GM13977 (cell line): ENCODE results near the gene C5orf63.
"Not testable (repeated sequence)": the region's sequence is repeated elsewhere in the genome, so short reads cannot be mapped to it uniquely, and the experiment has no call there.

Source experiments
- DNase-seq: peaks from one replicate; pipeline ENCODE4 v3.0.0; 2012; ENCODE audit warnings: low spot score
- CTCF ChIP-seq: IDR thresholded peaks from 2 replicates; pipeline ENCODE4 v1.5.1; 2012; ENCODE audit warnings: mild to moderate bottlenecking, control low read depth; ENCODE audit not compliant: insufficient read depth; ENCODE audit errors: extremely low read depth, missing control alignments
- in situ Hi-C: fragments of 300-500 bp; cut with MboI; formaldehyde crosslinking; loops from one replicate; pipeline ENCODE4 v1.12.0; 2022; ENCODE audit warnings: low sequenced_read_pairs, low pct_unique_long_range_greater_than_20kb, mixed read lengths, inconsistent platforms; ENCODE audit not compliant: unreplicated experiment

C5orf63 gene

DNA sequence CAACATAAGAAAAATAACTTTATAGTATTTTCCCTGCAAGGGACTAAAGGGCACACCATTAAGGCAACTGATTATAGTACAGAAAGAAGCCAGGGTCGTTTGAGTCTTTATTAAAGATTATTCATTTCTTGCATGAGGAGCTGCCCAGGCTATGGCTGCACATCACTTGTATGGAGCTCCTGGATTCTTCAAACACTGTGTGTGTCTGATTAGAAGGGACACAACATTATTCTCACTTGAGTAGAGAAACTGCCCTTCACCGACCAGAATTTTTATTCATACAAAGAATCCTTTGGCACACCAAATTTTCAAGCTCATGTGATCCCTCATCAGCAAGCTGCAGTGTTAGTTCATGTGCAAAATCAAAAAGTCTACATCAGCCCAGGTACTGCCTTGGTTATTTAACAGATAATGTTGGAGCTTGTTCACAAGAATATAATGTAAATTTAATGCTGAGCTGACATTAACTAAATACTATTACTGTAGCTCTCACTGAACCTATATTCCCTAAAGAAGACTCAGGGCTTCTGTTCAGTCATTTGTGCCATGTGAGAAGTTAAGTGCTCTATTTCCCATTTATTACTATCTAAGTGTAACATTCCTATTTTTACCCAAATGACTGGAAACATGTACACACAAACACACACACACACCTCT lies 9.9 kb downstream of the C5orf63 start:
- TF ChIP-seq CTCF = no peak
- no peak for DNase-seq
- in situ Hi-C loops = no loop called here

DNA sequence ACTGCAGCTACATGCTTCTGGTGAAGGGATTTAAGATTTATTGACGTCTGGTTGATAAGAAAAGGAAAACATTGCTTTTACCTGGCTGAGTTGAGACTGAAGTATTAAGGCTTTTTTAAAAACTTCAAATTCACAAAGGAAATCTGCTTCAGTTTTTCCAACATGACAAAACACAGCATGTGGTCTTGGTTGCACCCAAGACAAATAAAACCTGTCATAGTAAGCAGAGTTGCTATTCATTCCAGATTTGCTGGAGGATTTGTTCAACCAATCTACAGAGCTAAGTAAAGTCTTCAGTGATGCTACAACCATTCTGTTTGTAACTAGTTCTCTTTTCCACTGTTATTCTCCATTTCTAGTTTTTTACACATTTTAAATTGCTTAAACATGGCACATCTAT lies 11.3 kb downstream of the C5orf63 start:
- no peak for TF ChIP-seq CTCF
- in situ Hi-C loops = no loop called here

DNA sequence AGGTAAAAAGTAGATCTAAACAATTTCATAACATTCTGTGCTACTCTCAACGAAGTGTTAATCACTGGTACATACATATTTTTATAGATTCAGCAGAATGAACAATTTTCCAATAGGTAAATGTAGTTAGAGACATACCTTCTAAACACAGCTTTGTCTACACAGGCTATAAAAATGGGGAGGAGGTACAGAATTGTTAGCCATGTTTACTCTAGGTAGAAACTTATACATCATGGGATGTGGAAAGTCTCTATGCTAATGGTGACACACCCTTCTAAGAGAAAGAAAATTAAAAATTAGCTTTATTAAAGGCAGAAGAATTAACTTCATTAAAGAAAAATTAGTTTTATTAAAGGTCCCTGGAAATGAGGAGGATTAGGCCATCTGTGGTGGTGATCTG lies 11.8 kb downstream of the C5orf63 start:
- DNase-seq = no peak
- in situ Hi-C loops = no loop called here
- no peak for TF ChIP-seq CTCF

More for the DNA sequence above, 11.3 kb downstream of the C5orf63 start:
- DNase-seq = no peak

GRCh38 chr5:127060470-127060985 lies 12.8 kb downstream of the C5orf63 start:
- DNase-seq = no peak
- in situ Hi-C loops = no loop called here
- no peak for TF ChIP-seq CTCF

- TF ChIP-seq CTCF = no peak
- in situ Hi-C loops = no loop called here
Observed at GRCh38 chr5:127056896-127057295, 16.4 kb downstream of the C5orf63 start.

DNA sequence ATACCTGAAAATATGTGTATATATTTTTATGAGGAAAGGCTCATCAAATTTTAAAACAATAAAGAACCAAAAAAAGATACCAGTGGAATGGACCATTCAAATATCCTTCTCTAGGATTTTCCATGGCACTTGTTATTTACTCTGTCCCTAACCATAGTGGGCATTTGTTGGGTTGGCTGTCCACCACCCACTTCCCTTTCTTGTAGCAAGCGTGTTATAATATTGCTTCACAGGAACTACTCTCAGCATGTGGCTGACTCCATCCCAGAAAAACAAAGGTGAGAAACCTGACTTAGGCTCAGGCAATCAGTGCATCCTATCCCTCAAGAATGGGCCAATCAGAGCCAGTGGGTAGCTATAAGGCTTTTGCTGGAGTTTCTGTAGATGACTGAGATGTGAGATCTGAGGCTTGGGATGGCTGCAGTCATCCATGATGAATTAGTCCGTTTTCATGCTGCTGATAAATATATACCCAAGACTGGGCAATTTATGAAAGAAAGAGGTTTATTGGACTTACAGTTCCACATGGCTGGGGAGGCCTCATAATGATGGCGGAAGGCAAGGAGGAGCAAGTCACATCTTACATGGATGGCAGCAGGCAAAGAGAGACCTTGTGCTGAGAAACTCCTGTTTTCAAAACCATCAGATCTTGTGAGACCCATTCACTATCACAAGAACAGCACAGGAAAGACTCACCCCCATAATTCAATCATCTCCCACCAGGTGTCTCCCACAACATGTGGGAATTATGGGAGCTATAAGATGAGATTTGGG lies 17.2 kb downstream of the C5orf63 start:
- in situ Hi-C loops = no loop called here
- DNase-seq = no peak
- TF ChIP-seq CTCF = no peak

More at GRCh38 chr5:127056896-127057295, 16.4 kb downstream of the C5orf63 start:
- no peak for DNase-seq

DNA sequence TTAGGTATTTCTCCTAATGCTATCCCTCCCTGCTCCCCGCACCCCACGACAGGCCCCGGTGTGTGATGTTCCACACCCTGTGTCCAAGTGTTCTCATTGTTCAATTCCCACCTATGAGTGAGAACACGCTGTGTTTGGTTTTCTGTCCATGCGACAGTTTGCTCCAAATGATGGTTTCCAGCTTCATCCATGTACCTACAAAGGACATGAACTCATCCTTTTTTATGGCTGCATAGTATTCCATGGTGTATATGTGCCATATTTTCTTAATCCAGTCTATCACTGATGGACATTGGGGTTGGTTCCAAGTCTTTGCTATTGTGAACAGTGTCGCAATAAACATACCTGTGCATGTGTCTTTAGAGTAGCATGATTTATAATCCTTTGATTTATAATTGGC lies 19.8 kb downstream of the C5orf63 start:
- DNase-seq, in situ Hi-C loops: not testable (repeated sequence)
